ENCODE results near the gene COQ6.

GRCh38 chr14:73913256-73913655, 36.8 kb upstream of the COQ6 start:
- TF ChIP-seq CTCF (conservative IDR thresholded peaks at IDR 0.05 in 1 of 2, IDR thresholded peaks at IDR 0.05 in 1 of 2; ENCODE audit: extremely low read depth in 1 of 2, insufficient read depth in 1 of 2, low read depth in 1 of 2, low read length in 2 of 2) (no peak), EZH2 (IDR thresholded peaks at IDR 0.05; ENCODE audit: borderline replicate concordance, low read length) (no peak)
